T-helper 22 cell (primary cell): ENCODE measurements around the gene FITM1.
A peak's percentile ranks its signal among the peaks of the same experiment; 100 is the strongest.
"Not testable (repeated sequence)": the region's sequence is repeated elsewhere in the genome, so short reads cannot be mapped to it uniquely, and the experiment has no call there.

Source experiments
- DNase-seq: peaks from one replicate; pipeline ENCODE4 v3.0.0-alpha.2; 2020; ENCODE audit warnings: low read depth

The FITM1 gene

DNA sequence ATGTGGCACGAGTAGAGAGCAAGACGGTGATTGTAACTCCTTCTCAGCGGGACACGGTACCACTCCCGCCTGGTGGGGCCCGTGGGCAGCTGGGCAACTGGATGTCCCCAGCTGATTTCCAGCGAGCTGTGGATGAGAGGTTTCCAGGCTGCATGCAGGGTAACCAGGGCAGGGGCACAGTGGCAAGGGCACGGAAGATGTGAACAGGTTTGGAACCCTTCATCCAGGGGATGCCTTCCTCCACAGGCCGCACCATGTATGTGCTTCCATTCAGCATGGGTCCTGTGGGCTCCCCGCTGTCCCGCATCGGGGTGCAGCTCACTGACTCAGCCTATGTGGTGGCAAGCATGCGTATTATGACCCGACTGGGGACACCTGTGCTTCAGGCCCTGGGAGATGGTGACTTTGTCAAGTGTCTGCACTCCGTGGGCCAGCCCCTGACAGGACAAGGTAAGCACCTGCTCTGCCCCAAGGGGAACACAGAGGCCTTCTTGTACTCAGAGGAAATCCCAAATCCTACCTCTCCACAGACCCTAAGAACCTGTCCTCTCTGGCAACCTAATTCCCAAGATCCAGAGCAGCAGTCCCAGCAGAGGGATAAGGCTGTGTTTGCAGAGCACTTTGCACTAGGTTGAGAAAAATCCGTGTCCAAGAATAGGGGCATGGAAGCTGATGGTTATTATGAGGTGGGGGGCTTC lies 32.1 kb upstream of the FITM1 start:
- DNase-seq: no peak

DNA sequence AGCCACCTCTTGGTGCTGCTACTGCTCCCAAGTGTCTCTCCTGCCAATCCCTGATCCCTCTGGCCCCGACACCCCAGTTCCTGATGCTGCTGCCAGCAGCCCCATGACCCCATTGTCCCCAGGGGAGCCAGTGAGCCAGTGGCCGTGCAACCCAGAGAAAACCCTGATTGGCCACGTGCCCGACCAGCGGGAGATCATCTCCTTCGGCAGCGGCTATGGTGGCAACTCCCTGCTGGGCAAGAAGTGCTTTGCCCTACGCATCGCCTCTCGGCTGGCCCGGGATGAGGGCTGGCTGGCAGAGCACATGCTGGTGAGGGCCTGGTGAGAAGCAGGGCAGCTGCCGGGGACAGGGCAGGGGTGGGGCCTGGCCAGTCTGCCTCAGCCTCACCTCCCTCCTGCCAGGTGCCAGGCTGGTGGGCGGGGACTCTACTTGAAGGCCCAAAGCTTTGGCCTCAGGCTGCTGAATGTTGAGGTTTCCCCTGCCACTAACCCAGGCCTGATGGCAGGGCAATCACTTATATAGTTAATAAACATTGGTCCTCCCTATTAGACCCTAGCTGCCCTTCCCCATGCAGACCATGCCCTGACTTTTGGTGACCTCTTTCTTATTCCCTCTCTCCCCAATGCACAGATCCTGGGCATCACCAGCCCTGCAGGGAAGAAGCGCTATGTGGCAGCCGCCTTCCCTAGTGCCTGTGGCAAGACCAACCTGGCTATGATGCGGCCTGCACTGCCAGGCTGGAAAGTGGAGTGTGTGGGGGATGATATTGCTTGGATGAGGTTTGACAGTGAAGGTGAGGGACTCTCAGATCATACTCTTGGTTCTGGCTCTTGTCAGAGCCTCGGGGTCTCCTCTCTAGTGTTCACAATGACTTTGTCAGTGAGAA lies 31.3 kb upstream of the FITM1 start:
- no peak for DNase-seq

DNA sequence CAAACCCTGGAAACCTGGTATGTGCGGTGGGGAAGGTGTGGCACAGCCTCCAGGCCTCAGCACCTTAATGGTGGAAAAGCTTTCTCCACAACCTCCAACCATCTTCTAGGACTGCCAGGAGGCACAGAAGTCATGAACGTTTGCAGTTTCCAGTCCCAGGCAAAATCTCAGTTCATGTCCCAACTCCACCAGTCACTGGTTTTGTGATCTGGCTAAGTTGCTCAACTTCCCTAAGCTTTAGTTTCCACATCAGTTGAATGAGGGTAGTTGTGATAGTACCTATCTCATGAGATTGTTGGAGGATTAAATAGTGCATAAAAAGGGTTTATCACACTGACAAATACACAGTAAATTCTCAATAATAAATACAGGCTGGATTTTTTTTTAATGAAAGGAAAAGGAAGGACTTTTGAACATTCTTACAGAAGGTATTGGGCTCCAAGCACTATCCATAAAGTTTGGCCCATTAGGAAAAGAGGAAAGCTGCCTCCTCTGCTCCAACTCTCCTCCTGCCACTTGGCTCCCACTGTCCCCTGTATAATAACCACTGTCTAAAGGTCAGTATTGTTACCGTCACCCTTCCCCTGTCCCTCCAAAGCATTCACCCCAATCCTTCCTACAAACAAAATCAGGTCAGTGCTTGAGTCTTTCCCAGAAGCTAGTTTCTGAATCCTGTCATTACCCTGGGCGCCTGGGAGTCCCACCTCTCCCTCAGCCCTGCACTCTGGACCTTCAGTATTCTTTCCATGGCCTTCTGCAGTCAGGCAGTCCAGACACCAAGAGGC lies 30.1 kb upstream of the FITM1 start:
- no peak for DNase-seq

DNA sequence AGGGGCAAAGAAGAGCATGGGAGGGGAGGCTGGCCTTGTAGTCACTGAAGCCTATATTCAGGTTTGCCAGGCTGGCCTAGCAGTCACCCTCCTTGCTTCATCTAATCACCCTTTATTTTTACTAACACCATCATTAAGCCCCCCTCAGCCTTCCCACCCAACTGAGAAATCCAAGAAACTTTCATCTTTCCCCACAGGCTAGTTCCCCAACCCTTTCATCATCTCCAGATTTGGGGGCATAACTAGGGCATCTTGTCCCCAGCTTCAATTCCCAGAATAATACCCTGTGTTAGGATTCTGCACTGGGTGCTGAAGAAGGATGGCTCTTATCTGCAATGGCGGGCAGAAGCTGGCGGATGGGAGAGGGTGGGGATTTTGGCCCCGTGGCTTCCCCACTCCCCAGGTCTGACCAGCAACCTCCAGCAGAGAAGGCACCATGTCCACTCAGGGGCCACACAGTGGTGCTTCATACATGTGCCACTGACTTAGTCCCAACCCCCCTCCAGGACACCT lies 29.4 kb upstream of the FITM1 start:
- DNase-seq: no peak

DNA sequence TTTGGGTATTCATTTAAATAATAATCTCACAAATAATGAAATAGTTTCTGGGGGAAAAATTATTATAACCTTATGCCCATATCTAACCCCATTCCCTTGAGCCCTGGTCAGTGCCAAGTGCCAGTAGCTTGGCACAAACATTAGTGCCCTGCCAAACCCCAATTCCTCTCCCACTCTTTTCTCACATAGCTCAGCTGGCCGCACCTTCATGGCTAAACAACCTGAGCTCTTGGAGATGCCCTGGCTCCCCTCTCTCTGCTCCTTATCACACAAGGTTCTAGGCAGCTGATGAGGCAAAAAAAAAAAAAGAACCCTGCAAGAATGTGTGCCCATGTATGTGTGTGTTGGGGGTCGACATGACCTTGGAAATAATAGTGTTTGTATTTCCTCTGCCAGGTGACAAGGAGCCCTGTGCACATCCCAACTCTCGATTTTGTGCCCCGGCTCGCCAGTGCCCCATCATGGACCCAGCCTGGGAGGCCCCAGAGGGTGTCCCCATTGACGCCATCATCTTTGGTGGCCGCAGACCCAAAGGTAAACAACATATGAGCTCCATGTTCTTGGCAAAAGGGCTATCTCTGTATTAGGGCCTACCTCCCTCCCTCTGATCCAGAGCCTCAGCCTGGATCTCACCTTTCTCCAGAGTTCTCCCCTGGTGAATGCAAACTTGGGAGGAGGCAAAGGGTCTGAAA lies 28.0 kb upstream of the FITM1 start:
- DNase-seq: no peak

DNA sequence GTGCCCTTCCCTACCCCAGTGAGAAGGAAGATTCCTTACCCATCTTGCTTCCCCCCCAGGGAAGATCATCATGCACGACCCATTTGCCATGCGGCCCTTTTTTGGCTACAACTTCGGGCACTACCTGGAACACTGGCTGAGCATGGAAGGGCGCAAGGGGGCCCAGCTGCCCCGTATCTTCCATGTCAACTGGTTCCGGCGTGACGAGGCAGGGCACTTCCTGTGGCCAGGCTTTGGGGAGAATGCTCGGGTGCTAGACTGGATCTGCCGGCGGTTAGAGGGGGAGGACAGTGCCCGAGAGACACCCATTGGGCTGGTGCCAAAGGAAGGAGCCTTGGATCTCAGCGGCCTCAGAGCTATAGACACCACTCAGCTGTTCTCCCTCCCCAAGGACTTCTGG lies 27.0 kb upstream of the FITM1 start:
- no peak for DNase-seq

DNA sequence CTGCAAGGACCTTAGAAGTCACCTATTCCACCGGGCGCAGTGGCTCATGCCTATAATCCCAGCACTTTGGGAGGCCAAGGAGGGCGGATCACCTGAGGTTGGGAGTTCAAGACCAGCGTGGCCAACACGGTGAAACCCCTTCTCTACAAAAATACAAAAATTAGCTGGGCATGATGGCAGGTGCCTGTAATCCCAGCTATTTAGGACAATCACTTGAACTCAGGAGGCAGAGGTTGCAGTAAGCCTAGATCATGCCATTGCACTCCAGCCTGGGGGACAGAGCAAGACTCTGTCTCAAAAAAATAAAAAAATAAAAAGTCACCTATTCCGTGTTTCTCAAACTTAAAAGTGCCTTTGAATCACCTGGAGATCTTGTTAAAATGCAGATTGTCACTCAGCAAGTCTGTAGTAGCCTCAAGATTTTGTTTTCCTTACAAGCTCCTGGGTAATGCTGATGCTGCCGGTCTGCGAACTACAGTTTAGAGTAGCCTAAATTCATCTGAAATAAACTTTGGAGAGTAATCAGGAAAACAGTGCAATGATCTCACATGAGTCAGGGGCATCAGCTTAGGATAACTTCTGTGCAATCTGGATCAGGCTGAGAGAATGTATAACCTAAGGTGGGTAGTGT lies 24.7 kb upstream of the FITM1 start:
- DNase-seq: not testable (repeated sequence)

DNA sequence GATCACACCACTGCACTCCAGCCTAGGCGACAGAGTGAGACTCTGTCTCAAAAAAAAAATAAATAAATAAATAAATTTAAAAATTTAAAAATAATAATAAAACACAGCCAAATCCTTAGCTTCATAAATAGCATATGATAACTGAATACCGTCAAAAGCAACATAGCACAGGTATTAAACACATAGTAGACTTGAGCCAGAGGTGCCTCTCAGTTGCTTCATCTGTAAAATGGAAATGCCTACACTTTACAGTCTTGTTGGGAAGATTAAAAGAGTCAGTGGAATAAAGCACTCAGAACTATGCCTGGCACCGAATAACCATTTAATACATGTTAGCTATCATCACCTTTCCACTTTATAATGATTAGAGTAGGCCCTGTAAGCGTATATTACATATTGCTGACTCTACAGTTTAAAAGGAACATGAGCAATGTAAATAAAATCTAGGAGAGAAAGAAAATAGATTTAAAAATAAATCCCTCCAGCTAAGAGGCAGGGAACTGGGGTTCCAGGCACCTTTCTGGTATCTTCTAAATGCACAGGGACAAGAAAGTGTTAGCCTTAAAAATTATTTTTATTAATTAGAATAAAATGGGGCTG lies 23.7 kb upstream of the FITM1 start:
- DNase-seq: no peak

DNA sequence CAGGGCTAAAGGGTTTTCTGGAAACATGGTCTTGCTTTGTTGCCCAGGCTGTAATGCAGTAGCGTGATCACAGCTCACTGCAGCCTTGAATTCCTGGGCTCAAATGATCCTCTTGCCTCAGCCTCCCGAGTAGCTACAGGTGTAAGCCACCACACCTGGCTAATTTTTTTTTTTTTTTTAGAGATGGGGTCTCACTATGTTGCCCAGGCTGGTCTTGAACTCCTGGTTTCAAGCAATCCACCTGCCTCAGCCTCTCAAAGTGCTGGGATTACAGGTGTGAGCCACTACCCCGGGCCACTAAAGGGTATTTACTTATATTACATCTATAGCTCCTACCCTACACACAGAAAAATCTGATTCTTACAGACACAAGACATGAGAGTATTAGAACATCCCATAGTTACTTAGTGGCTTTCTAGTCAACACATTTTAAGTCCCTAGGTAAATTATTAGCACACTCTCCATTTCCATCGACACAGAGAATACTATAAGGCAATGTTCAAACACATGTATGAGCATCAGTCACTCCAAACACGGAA lies 22.1 kb upstream of the FITM1 start:
- DNase-seq: no peak

DNA sequence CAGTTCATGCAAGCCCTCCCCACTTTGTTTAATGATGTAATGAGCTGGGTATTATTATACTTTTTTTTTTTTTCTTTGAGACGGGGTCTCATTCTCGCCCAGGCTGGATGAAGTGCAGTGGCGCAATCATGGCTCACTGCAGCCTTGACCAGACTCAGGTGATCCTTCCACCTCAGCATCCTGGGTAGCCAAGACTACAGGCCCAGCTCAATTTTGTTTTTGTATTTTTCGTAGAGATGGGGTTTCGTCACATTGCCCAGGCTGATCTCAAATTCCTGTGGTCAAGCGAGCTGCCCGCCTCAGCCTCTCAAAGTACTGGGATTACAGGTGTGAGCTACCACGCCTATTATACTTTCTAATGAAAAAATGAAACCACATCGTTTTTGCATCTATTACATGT lies 20.4 kb upstream of the FITM1 start:
- no peak for DNase-seq

DNA sequence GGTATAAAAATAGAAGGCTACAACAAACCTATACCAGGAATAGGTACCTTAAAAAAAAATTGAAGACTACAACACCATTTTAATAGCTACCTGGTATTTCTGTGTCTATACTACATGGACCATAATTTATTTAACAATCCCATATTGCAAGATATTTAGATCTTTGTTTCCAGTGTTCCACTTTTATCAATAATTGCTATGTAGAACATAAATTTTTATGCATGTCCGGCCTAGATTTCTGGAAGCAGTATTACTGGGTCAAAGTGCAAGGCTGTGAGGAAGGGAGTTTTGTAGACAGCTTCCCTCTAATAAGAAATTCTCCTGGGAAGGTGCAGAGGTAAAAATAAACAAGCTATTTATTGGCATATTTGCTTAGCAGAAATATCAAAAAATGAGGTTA lies 19.9 kb upstream of the FITM1 start:
- no peak for DNase-seq

DNA sequence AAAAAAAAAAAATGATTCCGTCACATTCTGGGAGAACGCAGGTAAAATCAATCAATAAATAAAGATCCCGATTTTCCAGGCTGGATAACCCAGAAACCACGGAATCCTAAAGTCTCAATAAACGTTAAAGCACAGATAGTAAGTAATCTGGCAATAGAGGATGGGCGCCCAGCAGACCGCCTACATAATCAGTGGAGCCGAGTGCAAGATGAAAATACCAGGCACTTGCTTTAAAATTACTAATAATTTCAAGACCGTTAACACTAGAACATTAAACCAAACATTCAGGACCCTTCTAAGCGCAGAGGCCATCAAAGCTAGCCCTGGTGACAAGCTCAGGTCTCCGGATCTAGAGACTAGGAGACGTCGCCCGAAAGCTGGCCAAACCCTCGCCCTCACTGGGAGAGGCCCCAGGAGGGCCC lies 17.1 kb upstream of the FITM1 start:
- DNase-seq: no peak

DNA sequence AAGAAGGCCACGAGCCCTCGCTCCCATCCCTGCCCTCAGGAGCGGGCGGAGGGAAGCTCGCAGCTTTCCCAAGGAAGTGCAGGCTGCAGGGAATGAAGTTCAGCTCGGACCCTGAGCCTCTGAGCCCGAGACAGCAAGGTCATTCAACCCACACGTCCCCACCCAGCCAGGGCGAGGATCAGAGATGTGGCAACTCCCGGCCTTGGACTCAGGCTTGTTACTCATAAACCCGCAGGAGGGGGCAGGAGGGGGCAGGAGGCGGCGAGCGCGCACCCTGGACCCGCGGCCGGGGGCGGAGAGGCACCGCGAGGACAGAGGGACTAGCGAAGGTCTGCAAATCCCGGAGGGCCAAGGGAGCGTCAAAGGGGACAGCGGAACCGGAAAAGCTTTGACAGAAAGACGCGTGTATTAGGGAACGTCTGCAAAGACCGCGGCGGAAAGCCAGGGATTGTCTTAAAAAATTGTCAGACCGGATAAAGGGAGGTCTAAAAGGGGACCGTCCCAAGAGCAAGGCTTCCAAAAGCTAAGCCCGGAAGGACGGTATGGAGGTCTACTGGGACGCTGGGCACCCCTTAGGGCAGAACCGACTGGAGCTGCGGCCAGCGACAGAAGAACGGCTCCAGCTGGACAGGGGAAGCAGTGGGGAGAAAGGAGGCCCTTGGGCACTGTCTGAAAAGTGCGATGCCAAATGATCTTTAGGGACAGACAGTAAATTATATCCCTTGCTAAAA lies 16.5 kb upstream of the FITM1 start:
- DNase-seq: peak; percentile 73

DNA sequence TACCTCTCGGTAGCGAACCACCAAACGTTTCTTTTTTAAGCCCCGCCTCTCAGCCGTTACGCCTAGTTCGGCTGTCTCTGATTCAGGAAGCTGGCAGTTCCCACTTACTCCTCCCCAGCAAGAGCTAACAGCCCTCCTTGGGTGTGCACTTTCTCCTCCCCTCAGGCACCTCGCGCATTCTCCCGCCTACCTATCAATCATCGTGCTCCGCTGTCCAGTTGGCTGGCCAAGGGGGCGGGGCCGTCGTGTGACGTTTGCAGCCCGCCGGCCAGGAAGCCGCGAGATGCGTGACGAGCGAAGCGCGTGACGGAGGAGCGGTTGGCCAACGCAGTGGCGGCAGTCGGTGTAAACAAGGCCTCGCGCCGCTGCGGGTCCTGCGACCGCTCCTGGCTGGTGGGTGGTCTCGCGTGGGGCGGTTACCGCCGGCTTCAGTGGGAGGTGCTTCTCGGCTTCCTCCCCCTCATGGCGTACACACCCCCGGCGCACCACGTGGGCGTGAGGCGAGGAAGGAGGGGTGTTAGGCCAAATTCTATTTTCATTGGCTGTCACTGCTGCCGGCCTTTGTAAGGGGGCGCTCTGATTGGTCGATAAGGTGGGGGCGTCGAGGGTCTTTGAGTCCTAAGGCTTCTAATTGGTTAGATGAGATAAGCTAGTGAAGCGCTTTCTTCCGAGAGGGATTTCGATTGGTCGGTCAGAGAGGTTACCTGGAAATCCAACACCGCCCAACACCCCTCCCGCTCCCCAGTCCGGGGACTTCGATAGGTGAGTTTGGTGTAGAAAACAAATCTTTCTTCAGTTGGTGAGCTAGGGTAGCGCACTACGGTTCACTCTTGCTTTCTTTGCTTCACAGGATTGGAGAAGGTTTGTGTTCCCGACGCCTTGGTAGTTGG lies 15.7 kb upstream of the FITM1 start, which contains the start of the genes DCAF11 and NRL:
Gene DCAF11, plus strand, starts transcription at position 246 of the 890 bp plus-strand sequence. CDS start 818 bp downstream, outside the sequence.
Gene NRL, minus strand, starts transcription at position 418 of the 890 bp plus-strand sequence. CDS start 32,101 bp downstream, outside the sequence.
- DNase-seq: peak; percentile 99

DNA sequence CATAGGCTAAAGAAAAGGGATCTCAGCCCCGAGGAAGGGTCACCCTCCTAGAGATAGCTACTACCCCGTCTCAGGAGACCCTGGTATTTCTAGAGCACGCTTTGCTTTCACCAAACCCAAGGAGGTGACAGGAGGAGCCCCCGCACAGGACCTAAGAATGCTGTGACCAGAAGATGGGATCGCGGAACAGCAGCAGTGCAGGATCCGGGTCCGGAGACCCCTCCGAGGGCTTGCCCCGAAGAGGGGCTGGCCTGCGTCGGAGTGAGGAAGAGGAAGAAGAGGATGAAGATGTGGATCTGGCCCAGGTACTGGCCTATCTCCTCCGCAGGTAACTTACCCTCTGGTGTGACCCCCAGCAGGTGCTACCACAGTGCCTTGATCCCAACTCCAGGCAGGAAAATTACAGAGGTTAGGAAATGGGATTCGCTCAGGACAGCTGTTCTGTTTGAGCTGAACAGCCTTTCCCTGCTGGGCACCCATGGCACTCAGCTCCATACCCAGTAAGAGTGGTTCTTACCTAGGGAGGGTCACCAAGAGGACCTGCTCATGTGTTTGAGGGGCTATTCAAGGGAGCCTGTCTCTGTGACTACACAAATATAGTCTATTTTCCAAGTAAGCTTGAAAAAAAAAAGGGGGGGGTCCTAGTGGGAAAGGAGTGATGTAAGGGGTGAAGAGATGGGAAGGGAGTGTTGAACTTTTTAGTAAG lies 14.9 kb upstream of the FITM1 start:
- no peak for DNase-seq

DNA sequence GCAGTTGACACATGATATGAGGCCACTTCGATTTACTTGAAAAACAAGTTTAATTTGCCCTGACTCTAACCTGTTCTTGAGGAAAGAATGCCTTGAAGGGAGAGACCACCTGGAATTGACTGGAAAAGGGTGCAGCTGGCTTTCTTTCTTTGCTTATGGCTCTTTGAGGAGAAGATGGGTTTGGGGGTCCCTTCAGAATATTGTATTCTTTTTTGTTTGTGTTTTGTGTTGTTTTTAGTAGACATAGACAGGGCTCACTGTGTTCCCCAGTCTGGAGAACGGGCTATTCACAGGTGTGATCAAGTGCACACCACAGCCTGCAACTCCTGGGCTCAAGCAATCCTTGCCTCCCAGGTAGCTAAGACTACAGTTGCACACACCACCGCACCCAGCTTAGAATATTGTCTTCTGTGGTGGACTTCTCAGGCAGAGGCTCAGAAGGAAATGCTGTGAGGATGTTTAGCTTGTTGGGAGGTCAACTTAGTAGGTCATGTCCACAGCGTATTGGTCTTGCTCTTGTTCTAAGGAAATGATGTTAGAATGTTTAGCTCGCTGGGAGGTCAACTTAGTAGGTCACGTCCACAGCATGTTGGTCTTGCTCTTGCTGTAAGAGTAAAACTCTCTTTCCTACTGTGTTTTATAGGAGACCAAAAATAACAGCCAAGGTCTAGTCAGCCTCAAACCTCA lies 14.2 kb upstream of the FITM1 start:
- no peak for DNase-seq

DNA sequence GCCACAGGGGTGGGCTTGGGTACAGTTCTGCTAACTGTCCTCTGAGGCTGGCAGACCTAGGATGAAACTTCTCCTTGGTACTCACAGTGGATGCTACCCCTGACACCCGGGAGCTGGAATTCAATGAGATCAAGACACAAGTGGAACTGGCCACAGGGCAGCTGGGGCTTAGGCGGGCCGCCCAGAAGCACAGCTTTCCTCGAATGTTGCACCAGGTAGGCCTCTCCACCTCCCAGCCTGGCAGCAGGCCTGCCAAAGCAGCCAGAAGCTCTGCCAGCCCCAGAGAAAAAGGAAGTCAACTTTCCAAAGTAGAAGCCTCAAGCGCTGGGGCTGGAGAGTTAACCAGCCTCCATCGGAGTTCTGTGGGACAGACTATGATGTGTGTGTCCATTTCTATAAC lies 13.3 kb upstream of the FITM1 start:
- DNase-seq: no peak
